Immature natural killer cell (primary cell): ENCODE results near the gene APEX1. TPM values are rescaled to one million over a fixed set of nuclear protein-coding genes. Genes with fewer than 3 reads are reported as not detected.
"Not testable (repeated sequence)": the region's sequence is repeated elsewhere in the genome, so short reads cannot be mapped to it uniquely, and the experiment has no call there.

Source experiments
- DNase-seq, 3 donors: peaks; one replicate each; pipeline ENCODE4 v3.0.0; 2022; ENCODE audit warnings: mixed read lengths in 1 of 3
- H3K27ac Mint-ChIP-seq, 6 donors: one replicate each; pipeline ENCODE4 v1.8.0; 2020; ENCODE audit warnings: mixed read lengths in 6 of 6, mild to moderate bottlenecking in 5 of 6, inconsistent platforms in 4 of 6, moderate library complexity in 3 of 6
- H3K27me3 Mint-ChIP-seq, 3 donors: one replicate each; pipeline ENCODE4 v1.8.0; 2020 to 2021; ENCODE audit warnings: low read depth in 3 of 3, mild to moderate bottlenecking in 3 of 3, mixed read lengths in 3 of 3, moderate library complexity in 3 of 3, inconsistent platforms in 1 of 3
- H3K36me3 Mint-ChIP-seq, 3 donors: one replicate each; pipeline ENCODE4 v1.8.0; 2020; ENCODE audit warnings: mixed read lengths in 3 of 3, inconsistent platforms in 2 of 3, mild to moderate bottlenecking in 2 of 3
- H3K4me1 Mint-ChIP-seq, 2 donors: one replicate each; pipeline ENCODE4 v1.8.0; 2020; ENCODE audit warnings: inconsistent platforms in 2 of 2, mild to moderate bottlenecking in 2 of 2, mixed read lengths in 2 of 2, moderate library complexity in 1 of 2
- H3K4me3 Mint-ChIP-seq, 5 donors: one replicate each; pipeline ENCODE4 v1.8.0; 2020; ENCODE audit warnings: mild to moderate bottlenecking in 5 of 5, mixed read lengths in 5 of 5, inconsistent platforms in 3 of 5, moderate library complexity in 3 of 5
- H3K9me3 Mint-ChIP-seq, 6 donors: one replicate each; pipeline ENCODE4 v1.8.0; 2020; ENCODE audit warnings: mild to moderate bottlenecking in 6 of 6, mixed read lengths in 6 of 6, inconsistent platforms in 4 of 6, moderate library complexity in 3 of 6
- polyA plus RNA-seq, 3 donors: library from polyadenylated mRNA; unstranded; fragments of 300-500 nt; fragmentation: Illumina TruSeq; gene quantifications; one replicate each; pipeline ENCODE4 v1.2.3, GENCODE V29; 2021

Gene APEX1
- polyA plus RNA-seq, 3 donors from 2014 or later = 85.6 to 95.6 (median 93.3) TPM

GRCh38 chr14:20443650-20444049 is 11.4 kb upstream of the APEX1 start:
- H3K27me3 Mint-ChIP-seq, H3K27ac Mint-ChIP-seq, H3K4me3 Mint-ChIP-seq, H3K9me3 Mint-ChIP-seq, DNase-seq: not testable (repeated sequence)
- peaks cover 16 to 24% (median 19%) of the 10 kb centered on the region in 3 donors for H3K36me3 Mint-ChIP-seq
- peaks cover 13 to 14% of the 10 kb centered on the region in 2 donors for H3K4me1 Mint-ChIP-seq

- H3K27me3 Mint-ChIP-seq = no peaks in the 10 kb centered on the region
- H3K4me1 Mint-ChIP-seq = no peaks in the 10 kb centered on the region
- no peak for DNase-seq
- H3K9me3 Mint-ChIP-seq = no peaks in the 10 kb centered on the region
- no peak overlapping the region for H3K4me3 Mint-ChIP-seq
- H3K36me3 Mint-ChIP-seq = peaks cover 26 to 38% (median 31%) of the 10 kb centered on the region in 3 donors
- H3K27ac Mint-ChIP-seq = no peak overlapping the region
These were observed 8.1 kb upstream of the APEX1 start for GRCh38 chr14:20446889-20447288.

GRCh38 chr14:20452831-20453230 is 2.2 kb upstream of the APEX1 start:
- not testable (repeated sequence) for H3K27me3 Mint-ChIP-seq, H3K9me3 Mint-ChIP-seq, DNase-seq
- Mint-ChIP-seq H3K4me1 (peaks cover 9 to 10% of the 10 kb centered on the region in 2 donors), H3K4me3 (peak overlapping the region in 4 of 5 donors; percentile 8 to 53 (median 36)), H3K36me3 (peaks cover 24 to 30% (median 25%) of the 10 kb centered on the region in 3 donors), H3K27ac (peak overlapping the region in 2 of 6 donors; percentile 36 to 71)

GRCh38 chr14:20455355-20456300 is 602 bp downstream of the APEX1 start:
- no peak overlapping the region for H3K27ac Mint-ChIP-seq
- H3K4me3 Mint-ChIP-seq = no peak overlapping the region
- H3K4me1 Mint-ChIP-seq = peaks cover 20 to 30% of the 10 kb centered on the region in 2 donors
- DNase-seq = no peak
- peaks cover 7 to 18% (median 14%) of the 10 kb centered on the region in 3 donors for H3K36me3 Mint-ChIP-seq
- peaks cover 5 to 7% (median 6%) of the 10 kb centered on the region in 3 donors for H3K27me3 Mint-ChIP-seq
- no peaks in the 10 kb centered on the region for H3K9me3 Mint-ChIP-seq

GRCh38 chr14:20456971-20457370 is 1.9 kb downstream of the APEX1 start:
- peaks cover 28 to 42% of the 10 kb centered on the region in 2 donors for H3K4me1 Mint-ChIP-seq
- no peak for DNase-seq
- H3K27me3 Mint-ChIP-seq = peaks cover 13 to 18% (median 18%) of the 10 kb centered on the region in 3 donors
- no peaks in the 10 kb centered on the region for H3K9me3 Mint-ChIP-seq
- H3K4me3 Mint-ChIP-seq = no peak overlapping the region
- peak overlapping the region in 3 of 6 donors; percentile 12 to 69 (median 35) for H3K27ac Mint-ChIP-seq
- peaks cover 3 to 14% (median 14%) of the 10 kb centered on the region in 3 donors for H3K36me3 Mint-ChIP-seq

- peaks cover 13 to 18% (median 18%) of the 10 kb centered on the region in 3 donors for H3K27me3 Mint-ChIP-seq
- H3K4me1 Mint-ChIP-seq = peaks cover 30 to 41% of the 10 kb centered on the region in 2 donors
- no peak for DNase-seq
- no peak overlapping the region for H3K4me3 Mint-ChIP-seq
- H3K27ac Mint-ChIP-seq = peak overlapping the region in 4 of 6 donors; percentile 25 to 94 (median 62)
- H3K9me3 Mint-ChIP-seq = no peaks in the 10 kb centered on the region
- H3K36me3 Mint-ChIP-seq = peaks cover 0 to 14% (median 11%) of the 10 kb centered on the region in 3 donors
These were observed 3.2 kb downstream of the APEX1 start for GRCh38 chr14:20458031-20458789.

GRCh38 chr14:20460458-20461224 is 5.6 kb downstream of the APEX1 start:
- peaks cover 0 to 14% (median 11%) of the 10 kb centered on the region in 3 donors for H3K36me3 Mint-ChIP-seq
- H3K27ac Mint-ChIP-seq = peak overlapping the region; percentile 83 to 94 (median 93)

GRCh38 chr14:20461225-20462141 is 6.5 kb downstream of the APEX1 start, which contains the start of gene PIP4P1:
Gene PIP4P1, minus strand, starts transcription at chr14:20461434. Its CDS starts 109 bp downstream, at chr14:20461325.
- Mint-ChIP-seq H3K9me3 (no peaks in the 10 kb centered on the region), H3K4me1 (peaks cover 26 to 37% of the 10 kb centered on the region in 2 donors), H3K27ac (peak within 1 kb of the TSS; percentile 83 to 95 (median 94)), H3K4me3 (peak within 1 kb of the TSS; percentile 84 to 91 (median 88)), H3K36me3 (peaks cover 0 to 14% (median 11%) of the 10 kb centered on the region in 3 donors), H3K27me3 (peaks cover 13 to 18% (median 18%) of the 10 kb centered on the region in 3 donors)
- DNase-seq = peak; percentile 98 to 99 (median 99)

More at GRCh38 chr14:20460458-20461224, 5.6 kb downstream of the APEX1 start:
- Mint-ChIP-seq H3K9me3 (no peaks in the 10 kb centered on the region), H3K27me3 (peaks cover 13 to 18% (median 18%) of the 10 kb centered on the region in 3 donors), H3K4me1 (peaks cover 26 to 37% of the 10 kb centered on the region in 2 donors), H3K4me3 (peak overlapping the region; percentile 84 to 91 (median 88))
- peak in 1 of 3 donors; percentile 5 for DNase-seq

- Mint-ChIP-seq H3K4me1 (peaks cover 35 to 44% of the 10 kb centered on the region in 2 donors), H3K27ac (peak overlapping the region; percentile 93 to 98 (median 97)), H3K36me3 (peaks cover 6 to 16% (median 9%) of the 10 kb centered on the region in 3 donors), H3K4me3 (peak overlapping the region; percentile 96 to 100 (median 99)), H3K9me3 (no peaks in the 10 kb centered on the region), H3K27me3 (peaks cover 0 to 8% (median 0%) of the 10 kb centered on the region in 3 donors)
- no peak for DNase-seq
These were observed 13.8 kb downstream of the APEX1 start for GRCh38 chr14:20468764-20469241.

GRCh38 chr14:20469242-20469889 is 14.3 kb downstream of the APEX1 start, which contains the start of gene PNP:
Gene PNP, plus strand, starts transcription at chr14:20469406. Its CDS starts 119 bp downstream, at chr14:20469525.
- H3K27me3 Mint-ChIP-seq = peaks cover 0 to 8% (median 0%) of the 10 kb centered on the region in 3 donors
- no peaks in the 10 kb centered on the region for H3K9me3 Mint-ChIP-seq
- peaks cover 11 to 21% (median 14%) of the 10 kb centered on the region in 3 donors for H3K36me3 Mint-ChIP-seq
- DNase-seq = peak; percentile 72 to 80 (median 78)
- peaks cover 39 to 50% of the 10 kb centered on the region in 2 donors for H3K4me1 Mint-ChIP-seq
- H3K27ac Mint-ChIP-seq = peak within 1 kb of the TSS; percentile 93 to 98 (median 97)
- H3K4me3 Mint-ChIP-seq = peak within 1 kb of the TSS; percentile 96 to 100 (median 99)

GRCh38 chr14:20469890-20470602 is 15.0 kb downstream of the APEX1 start:
- Mint-ChIP-seq H3K36me3 (peaks cover 17 to 28% (median 21%) of the 10 kb centered on the region in 3 donors), H3K9me3 (no peaks in the 10 kb centered on the region), H3K4me1 (peaks cover 41 to 57% of the 10 kb centered on the region in 2 donors), H3K27me3 (peaks cover 0 to 8% (median 0%) of the 10 kb centered on the region in 3 donors), H3K4me3 (peak overlapping the region; percentile 96 to 100 (median 99)), H3K27ac (peak overlapping the region; percentile 93 to 98 (median 97))
- DNase-seq = peak; percentile 45 to 52 (median 52)
